IMR-90 (cell line): ENCODE measurements around the gene ADGRG6. TPM values are rescaled to one million over a fixed set of nuclear protein-coding genes. Genes with fewer than 3 reads are reported as not detected.

Experiments used
- ATAC-seq: fragments of 200-7000 bp; cut with Tn5 transposase; 2 replicates; pipeline ENCODE4 v1.9.1; 2020; ENCODE audit warnings: low read depth, mild to moderate bottlenecking, moderate library complexity
- BruUV-seq: library from RNA; stranded (reverse); fragments of 400-500 nt; replicated peaks from 2 replicates; lab custom pipeline; 2021; lab: Mats Ljungman, UMichigan
- CTCF ChIA-PET: fragments of 300-600 bp; formaldehyde crosslinking; extraction: SDS; loops from one replicate; lab custom pipeline; 2021; ENCODE audit warnings: antibody characterized with exemption; lab: Yijun Ruan, JAX
- POLR2A ChIA-PET: fragments of 300-600 bp; sonication (Branson Sonifier 250); formaldehyde crosslinking; loops from one replicate; lab custom pipeline; 2022; ENCODE audit warnings: antibody characterized with exemption; ENCODE audit not compliant: unreplicated experiment; lab: Charles Lee
- DNase-seq: peaks from one replicate; pipeline ENCODE4 v3.0.0; 2013
- H2AFZ ChIP-seq: replicated peaks from 2 replicates; pipeline ENCODE3; 2013; ENCODE audit warnings: low read length, mild to moderate bottlenecking; ENCODE audit not compliant: poor library complexity
- H2AK5ac ChIP-seq: 2 replicates; pipeline ENCODE4 v1.6.1; 2013; ENCODE audit warnings: low read depth, low read length, inconsistent platforms
- H2AK9ac ChIP-seq: replicated peaks from 2 replicates; pipeline ENCODE3; 2013; ENCODE audit warnings: mild to moderate bottlenecking, low read depth, low read length, moderate library complexity; ENCODE audit not compliant: poor library complexity
- H2BK120ac ChIP-seq: 2 replicates; pipeline ENCODE4 v1.6.1; 2013; ENCODE audit warnings: low read depth, low read length, inconsistent platforms
- H2BK15ac ChIP-seq: 3 replicates; pipeline ENCODE4 v1.6.1; 2013; ENCODE audit warnings: low read depth, low read length, inconsistent platforms
- H2BK20ac ChIP-seq: 2 replicates; pipeline ENCODE4 v1.6.1; 2013; ENCODE audit warnings: low read depth, mild to moderate bottlenecking, inconsistent platforms, low read length, moderate library complexity
- H2BK5ac ChIP-seq: 2 replicates; pipeline ENCODE4 v1.6.1; 2013; ENCODE audit warnings: mild to moderate bottlenecking, low read depth, low read length, inconsistent platforms; ENCODE audit not compliant: poor library complexity, severe bottlenecking
- H3K14ac ChIP-seq: replicated peaks from 2 replicates; pipeline ENCODE4 v1.6.1; 2013; ENCODE audit warnings: low read depth, low read length, inconsistent platforms
- H3K18ac ChIP-seq: 2 replicates; pipeline ENCODE4 v1.6.1; 2013; ENCODE audit warnings: low read depth, low read length, control low read depth
- H3K23ac ChIP-seq: 2 replicates; pipeline ENCODE4 v1.6.1; 2013; ENCODE audit warnings: low read depth, low read length, inconsistent platforms
- H3K27ac ChIP-seq: 2 replicates; pipeline ENCODE4 v1.5.1; 2013; ENCODE audit warnings: mild to moderate bottlenecking, control low read depth, low read length; ENCODE audit not compliant: insufficient read depth
- H3K27me3 ChIP-seq: 2 replicates; pipeline ENCODE4 v1.6.1; 2013; ENCODE audit warnings: low read length; ENCODE audit not compliant: control insufficient read depth, insufficient read depth
- H3K36me3 ChIP-seq: 2 replicates; pipeline ENCODE4 v1.6.1; 2013; ENCODE audit warnings: low read length, mixed read lengths; ENCODE audit not compliant: control insufficient read depth, insufficient read depth
- H3K4ac ChIP-seq: 2 replicates; pipeline ENCODE4 v1.6.1; 2013; ENCODE audit warnings: low read depth, low read length, inconsistent platforms
- H3K4me1 ChIP-seq: 2 replicates; pipeline ENCODE4 v1.6.1; 2013; ENCODE audit warnings: low read length, mixed read lengths; ENCODE audit not compliant: control insufficient read depth, insufficient read depth
- H3K4me2 ChIP-seq: 2 replicates; pipeline ENCODE4 v1.6.1; 2013; ENCODE audit warnings: low read depth, mild to moderate bottlenecking, control low read depth, low read length, moderate library complexity
- H3K4me3 ChIP-seq: 2 replicates; pipeline ENCODE4 v1.5.1; 2013; ENCODE audit warnings: low read depth, mild to moderate bottlenecking, control low read depth, low read length, moderate library complexity; ENCODE audit not compliant: insufficient read depth
- H3K56ac ChIP-seq: 2 replicates; pipeline ENCODE4 v1.6.1; 2013; ENCODE audit warnings: low read length, inconsistent platforms; ENCODE audit not compliant: insufficient read depth; ENCODE audit errors: extremely low read depth
- H3K79me1 ChIP-seq, 2 experiments: 2 replicates each; pipeline ENCODE4 v1.6.1; 2013; ENCODE audit warnings: low read length in 2 of 2, inconsistent platforms in 1 of 2, low read depth in 1 of 2
- H3K9ac ChIP-seq: 2 replicates; pipeline ENCODE4 v1.6.1; 2013; ENCODE audit warnings: low read depth, low read length, control low read depth
- H3K9me1 ChIP-seq: 2 replicates; pipeline ENCODE4 v1.6.1; 2013; ENCODE audit warnings: low read length, inconsistent platforms; ENCODE audit not compliant: insufficient read depth
- H3K9me3 ChIP-seq: 2 replicates; pipeline ENCODE4 v1.6.1; 2013; ENCODE audit warnings: low read length; ENCODE audit not compliant: control insufficient read depth, insufficient read depth
- H4K20me1 ChIP-seq: 2 replicates; pipeline ENCODE4 v1.6.1; 2013; ENCODE audit warnings: low read length, inconsistent platforms; ENCODE audit not compliant: insufficient read depth
- H4K5ac ChIP-seq: 2 replicates; pipeline ENCODE4 v1.6.1; 2013; ENCODE audit warnings: mild to moderate bottlenecking, low read depth, low read length, control low read depth
- H4K8ac ChIP-seq, 2 experiments: 2 replicates each; pipeline ENCODE4 v1.6.1; 2013; ENCODE audit warnings: low read depth in 2 of 2, low read length in 2 of 2, control low read depth in 1 of 2, inconsistent platforms in 1 of 2
- H4K91ac ChIP-seq: 2 replicates; pipeline ENCODE4 v1.6.1; 2013; ENCODE audit warnings: low read depth, low read length, inconsistent platforms; ENCODE audit not compliant: insufficient read depth
- BHLHE40 ChIP-seq: fragments of 150-350 bp; IDR thresholded peaks from 2 replicates; pipeline ENCODE4 v1.6.1; 2016; ENCODE audit warnings: mild to moderate bottlenecking, low read depth, low read length
- CTCF ChIP-seq: conservative IDR thresholded peaks from 2 replicates; pipeline ENCODE4 v1.5.1; 2012; ENCODE audit warnings: mild to moderate bottlenecking, low read depth, low read length, improper control_type of control experiment
- ELK1 ChIP-seq: fragments of 150-350 bp; IDR thresholded peaks from 2 replicates; pipeline ENCODE4 v1.6.1; 2016; ENCODE audit warnings: low read depth, mild to moderate bottlenecking, low read length, moderate library complexity, borderline replicate concordance
- MAFK ChIP-seq: IDR thresholded peaks from 2 replicates; pipeline ENCODE4 v1.6.1; 2012; ENCODE audit warnings: low read depth, low read length, improper control_type of control experiment
- USF2 ChIP-seq: fragments of 150-350 bp; IDR thresholded peaks from 2 replicates; pipeline ENCODE4 v1.6.1; 2017; ENCODE audit warnings: mild to moderate bottlenecking, antibody characterized with exemption, low read length, low read depth
- WGBS, 2 experiments: methylation state at CpG; one replicate each; pipeline versions ENCODE4 v1.1.5 to v1.1.7; 2013; ENCODE audit warnings: missing lambda C conversion rate in 2 of 2; ENCODE audit not compliant: insufficient read length in 1 of 2; ENCODE audit errors: extremely low coverage in 2 of 2; 5-methylcytosine and 5-hydroxymethylcytosine counted together
- dilution Hi-C: fragments of 300-500 bp; cut with HindIII; formaldehyde crosslinking; loops from one replicate; pipeline ENCODE4 v1.14.3; 2018; ENCODE audit warnings: low sequenced_read_pairs; ENCODE audit not compliant: unreplicated experiment
- in situ Hi-C: fragments of 300-500 bp; cut with MboI; formaldehyde crosslinking; loops from 3 replicates; pipeline ENCODE4 v1.14.3; 2019; ENCODE audit warnings: low sequenced_read_pairs, inconsistent platforms, mixed read lengths
- intact Hi-C: fragments of 100-400 bp; cut with micrococcal nuclease; formaldehyde crosslinking; loops from 2 replicates; pipeline ENCODE4 v1.10.0; 2022
- polyA plus RNA-seq, 3 experiments: library from polyadenylated mRNA; depleted of rRNA; stranded (reverse); fragments of >200 nt; gene quantifications; 2 replicates each; pipeline ENCODE4 v1.2.3, GENCODE V29; 2012; ENCODE audit warnings: low replicate concordance in 1 of 3
- total RNA-seq: library from RNA; depleted of rRNA; stranded (reverse); fragments of >200 nt; gene quantifications from 2 replicates; pipeline ENCODE4 v1.2.3, GENCODE V29; 2012

ADGRG6 gene
- total and polyA plus RNA-seq, 2 of the 4 experiments (the other 2 are of a cell fraction): 10.0 to 20.3 TPM

GRCh38 chr6:142404751-142405150 lies 102.9 kb downstream of the ADGRG6 start:
- H3K9me3 ChIP-seq: no peaks in the 10 kb centered on the region
- H3K27me3 ChIP-seq: no peaks in the 10 kb centered on the region
- in situ Hi-C loops (no loop called here), dilution Hi-C loops (no loop called here), intact Hi-C loops (no loop called here)
- H3K56ac ChIP-seq: no peak overlapping the region
- no CpG with 5 or more reads among the region's 3 CpGs for WGBS, 2 experiments
- H2BK15ac ChIP-seq: no peak overlapping the region
- no peak overlapping the region for H2BK5ac ChIP-seq
- H4K91ac ChIP-seq: 0 out of 2 replicates have a peak overlapping the region, but pooled peaks have one; percentile 5
- H2AK9ac ChIP-seq: no peak overlapping the region
- POLR2A ChIA-PET: no interaction called here
- TF ChIP-seq USF2 (no peak), MAFK (no peak), ELK1 (no peak), CTCF (no peak), BHLHE40 (no peak)
- H2AFZ ChIP-seq: no peak overlapping the region
- H3K4me2 ChIP-seq: no peak overlapping the region
- no peak overlapping the region for H3K14ac ChIP-seq
- no peak overlapping the region for H4K5ac ChIP-seq
- H3K4me3 ChIP-seq: no peak overlapping the region
- no peak overlapping the region for H2BK120ac ChIP-seq
- H3K79me1 ChIP-seq: no peaks in the 10 kb centered on the region
- H3K4ac ChIP-seq: no peak overlapping the region
- H4K20me1 ChIP-seq: no peaks in the 10 kb centered on the region
- no peak overlapping the region for H3K9ac ChIP-seq
- H3K23ac ChIP-seq: no peak overlapping the region
- no peak overlapping the region for H3K18ac ChIP-seq
- H4K8ac ChIP-seq: no peak overlapping the region
- H3K36me3 ChIP-seq: no peaks in the 10 kb centered on the region; the same call in 1 of the 2 replicates
- H2BK20ac ChIP-seq: no peak overlapping the region
- CTCF ChIA-PET: no interaction called here
- H3K27ac ChIP-seq: no peak overlapping the region
- H2AK5ac ChIP-seq: no peak overlapping the region
- DNase-seq (no peak), ATAC-seq (no peak)
- peaks cover 3% of the 10 kb centered on the region; the same call in 1 of the 2 replicates for H3K4me1 ChIP-seq
- BruUV-seq: TSS peak; percentile 34
- 0 out of 2 replicates have a peak, but pooled peaks cover 4% of the 10 kb centered on the region for H3K9me1 ChIP-seq
